GM23248 (cell line): ENCODE results near the gene UPK1A.

ENCODE experiments used
- EZH2 ChIP-seq: fragments of 200-600 bp; sonication (generic); IDR thresholded peaks from 2 replicates; pipeline ENCODE4 v1.6.1; 2018; ENCODE audit warnings: antibody characterized with exemption, mild to moderate bottlenecking; ENCODE audit not compliant: insufficient read depth, poor library complexity, severe bottlenecking
- EZH2phosphoT487 ChIP-seq: fragments of 200-600 bp; sonication (generic); IDR thresholded peaks from 2 replicates; pipeline ENCODE4 v1.6.1; 2018; ENCODE audit warnings: antibody characterized with exemption, moderate library complexity, mild to moderate bottlenecking, low read depth; ENCODE audit not compliant: insufficient read depth

DNA sequence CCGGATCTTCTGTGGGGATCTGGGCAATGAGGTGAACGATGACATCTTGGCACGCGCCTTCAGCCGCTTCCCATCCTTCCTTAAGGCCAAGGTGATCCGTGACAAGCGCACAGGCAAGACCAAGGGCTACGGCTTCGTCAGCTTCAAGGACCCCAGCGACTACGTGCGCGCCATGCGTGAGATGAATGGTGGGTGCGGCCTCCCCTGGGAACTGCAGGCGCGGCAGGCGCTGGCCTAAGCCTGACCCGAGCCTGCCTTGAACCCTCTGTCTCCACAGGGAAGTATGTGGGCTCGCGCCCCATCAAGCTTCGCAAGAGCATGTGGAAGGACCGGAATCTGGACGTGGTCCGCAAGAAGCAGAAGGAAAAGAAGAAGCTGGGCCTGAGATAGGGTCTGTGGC lies 29.2 kb upstream of the UPK1A start:
- no peak for TF ChIP-seq EZH2
- TF ChIP-seq EZH2phosphoT487 = no peak
